Measurements from ENCODE around the gene FAM98B. TPM values are rescaled to one million over a fixed set of nuclear protein-coding genes. Genes with fewer than 3 reads are reported as not detected.

FAM98B gene
- polyA plus RNA-seq, 10 donors: 21.0 to 41.1 (median 33.9) TPM

DNA sequence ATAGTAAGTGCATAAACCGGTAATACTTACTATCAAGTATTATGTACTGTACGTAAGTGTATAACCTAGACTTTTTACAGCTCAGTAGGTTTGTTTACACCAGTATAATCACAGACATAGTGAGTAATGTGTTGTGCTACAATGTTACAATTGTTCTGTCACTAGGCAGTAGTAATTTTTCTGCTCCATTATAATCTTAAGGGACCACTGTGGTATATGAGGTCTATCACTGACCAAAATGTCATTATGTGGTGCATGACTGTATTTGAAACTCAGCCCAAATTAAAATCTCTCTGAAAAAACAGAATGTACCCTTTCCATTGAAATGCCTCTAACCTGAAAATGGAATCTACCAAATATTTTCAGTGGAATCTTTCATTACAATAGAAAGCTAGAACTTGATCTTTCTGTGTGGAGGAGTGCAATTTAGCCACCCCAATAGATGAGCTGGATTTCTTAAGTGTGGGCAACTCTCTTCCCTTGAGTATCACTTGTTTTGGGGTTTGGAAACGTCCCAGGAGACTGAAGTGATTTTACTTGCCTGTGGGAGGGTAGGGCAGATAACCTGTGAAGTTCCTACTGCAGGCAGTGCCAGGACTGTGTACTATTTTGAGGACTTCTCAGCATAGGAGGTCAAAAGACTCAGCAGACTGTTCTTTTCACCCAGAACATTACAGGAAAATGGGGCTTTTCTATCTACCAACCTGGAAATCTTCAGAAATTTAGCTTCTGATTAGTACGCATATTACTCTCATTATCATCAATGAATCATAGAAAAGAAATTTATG lies 50.9 kb downstream of the FAM98B start:
- no peak for DNase-seq

DNA sequence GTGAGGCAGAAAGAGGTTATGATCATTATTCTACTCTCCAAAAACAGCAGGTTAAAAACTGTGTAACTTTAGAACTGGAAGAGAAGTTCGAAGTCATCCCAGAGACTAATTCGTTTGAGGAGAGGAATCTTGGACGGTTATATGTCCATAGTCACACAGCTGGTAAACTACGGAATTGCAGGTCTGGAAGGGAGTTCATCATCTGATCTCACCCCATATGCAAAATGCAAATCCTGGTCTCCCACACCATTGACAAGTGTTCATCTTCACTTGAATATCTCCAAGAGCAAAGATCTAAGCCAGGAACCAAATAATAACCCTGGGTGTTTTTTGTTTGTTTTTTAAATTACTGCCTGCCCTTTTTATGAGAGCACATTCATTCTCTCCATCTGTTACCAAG lies 53.1 kb downstream of the FAM98B start:
- DNase-seq: no peak

DNA sequence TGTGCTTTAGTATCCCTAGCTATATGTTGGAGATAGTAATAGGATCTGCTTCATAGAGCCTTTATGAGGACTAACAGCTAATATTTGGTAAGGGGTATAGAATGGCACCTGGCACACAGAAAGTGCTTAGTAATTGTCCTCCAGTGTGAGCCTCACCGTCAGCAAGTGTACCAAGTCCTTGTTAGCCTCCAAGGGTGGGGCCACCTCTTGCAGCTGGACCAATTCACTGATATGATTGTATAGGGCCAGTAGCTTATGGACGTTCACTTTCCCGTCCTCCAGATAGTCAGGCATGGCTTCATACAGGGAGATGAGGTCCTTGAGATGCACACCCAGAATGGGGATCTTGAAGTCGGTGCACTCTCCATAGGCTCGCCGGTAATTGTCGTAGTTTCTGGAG lies 53.6 kb downstream of the FAM98B start:
- no peak for DNase-seq

DNA sequence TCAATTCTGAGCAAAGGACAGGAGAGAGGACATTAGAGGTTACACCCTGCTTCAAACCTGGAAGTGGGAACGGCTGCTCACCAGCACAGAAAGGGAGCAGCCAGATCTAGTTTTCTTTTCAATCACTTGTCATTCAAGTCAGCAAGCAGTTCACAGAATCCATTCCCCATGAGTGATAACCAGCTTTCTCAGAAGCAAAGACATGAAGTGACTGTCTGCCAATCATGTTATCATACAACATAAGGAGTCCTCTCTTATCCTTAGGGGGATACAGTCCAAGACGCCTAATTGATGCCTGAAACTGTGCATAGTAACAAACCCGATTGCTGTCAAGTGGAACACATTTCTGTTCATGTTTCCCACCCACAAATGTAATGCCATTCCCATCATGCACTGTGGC lies 54.7 kb downstream of the FAM98B start:
- no peak for DNase-seq

DNA sequence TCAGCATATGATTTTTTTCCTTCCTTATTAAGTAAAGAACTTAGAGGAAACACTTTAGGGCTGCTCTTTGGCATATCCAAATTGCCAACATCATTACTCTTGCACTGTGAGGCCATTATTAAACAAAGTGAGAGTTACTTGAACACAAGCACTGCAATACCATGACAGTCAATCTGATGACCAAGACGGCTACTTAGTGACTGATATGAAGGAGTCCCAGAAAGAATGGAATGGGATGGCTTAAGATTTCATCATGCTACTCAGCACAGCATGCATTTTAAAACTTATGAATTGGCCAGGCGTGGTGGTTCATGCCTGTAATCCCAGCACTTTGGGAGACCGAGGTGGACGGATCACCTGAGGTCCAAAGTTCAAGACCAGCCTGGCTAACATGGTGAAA lies 55.2 kb downstream of the FAM98B start:
- no peak for DNase-seq

DNA sequence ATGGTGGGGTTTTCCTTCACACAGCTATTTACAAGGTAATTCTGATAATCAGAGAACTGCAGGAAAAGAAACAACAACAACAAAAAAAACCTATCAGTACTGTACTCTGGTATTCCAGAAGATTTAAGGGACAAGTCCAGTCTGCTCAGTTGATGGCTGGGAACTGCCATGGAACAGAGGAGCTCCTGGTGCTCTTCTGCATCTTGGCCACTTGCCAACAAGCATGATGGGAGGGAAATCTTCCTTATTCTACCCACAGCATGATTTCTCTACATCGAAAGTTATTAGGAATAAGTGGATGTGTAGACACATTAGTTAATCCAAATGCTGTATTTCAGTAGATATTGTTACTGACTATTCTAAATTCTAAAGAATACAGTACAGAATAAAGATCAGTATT lies 59.0 kb downstream of the FAM98B start:
- no peak for DNase-seq

DNA sequence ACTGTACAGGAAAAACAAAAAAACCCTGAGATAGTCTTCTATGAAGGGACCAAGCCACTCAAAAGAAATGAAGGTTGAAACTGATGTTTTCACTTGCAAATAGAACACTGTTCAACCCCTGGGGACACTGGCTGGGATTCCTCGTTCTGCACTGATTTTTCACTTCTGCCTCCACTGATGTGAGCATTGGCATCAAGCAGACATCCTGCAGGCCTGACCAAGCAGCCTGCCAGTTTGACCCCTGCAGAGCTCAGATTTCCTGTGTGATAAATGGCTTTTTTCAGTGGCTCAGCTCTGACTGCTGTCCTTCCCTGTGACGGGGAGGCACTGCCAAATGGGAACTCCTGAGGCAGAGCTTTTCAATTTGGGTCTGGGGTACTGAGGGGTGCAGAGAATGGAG lies 60.7 kb downstream of the FAM98B start:
- DNase-seq: no peak

DNA sequence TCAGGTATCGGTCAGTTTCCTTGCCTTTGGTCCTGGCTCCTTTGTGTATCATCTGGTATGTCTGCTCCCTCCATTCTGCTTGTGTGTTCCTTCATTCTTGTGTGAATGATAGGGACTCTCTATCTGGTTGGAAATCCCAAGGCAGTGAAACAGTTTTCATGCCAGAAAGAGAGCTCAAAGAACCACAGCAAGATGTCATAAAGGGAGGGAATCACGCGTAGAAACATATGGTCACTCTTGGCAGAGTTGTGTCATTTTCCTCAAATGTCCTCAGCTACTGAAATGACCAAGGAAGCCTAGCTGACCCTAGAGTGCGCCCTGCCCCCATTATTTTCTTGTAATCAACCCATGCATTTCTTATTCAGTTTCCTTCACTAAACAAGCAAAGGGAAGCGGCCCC lies 62.7 kb downstream of the FAM98B start:
- DNase-seq: no peak

DNA sequence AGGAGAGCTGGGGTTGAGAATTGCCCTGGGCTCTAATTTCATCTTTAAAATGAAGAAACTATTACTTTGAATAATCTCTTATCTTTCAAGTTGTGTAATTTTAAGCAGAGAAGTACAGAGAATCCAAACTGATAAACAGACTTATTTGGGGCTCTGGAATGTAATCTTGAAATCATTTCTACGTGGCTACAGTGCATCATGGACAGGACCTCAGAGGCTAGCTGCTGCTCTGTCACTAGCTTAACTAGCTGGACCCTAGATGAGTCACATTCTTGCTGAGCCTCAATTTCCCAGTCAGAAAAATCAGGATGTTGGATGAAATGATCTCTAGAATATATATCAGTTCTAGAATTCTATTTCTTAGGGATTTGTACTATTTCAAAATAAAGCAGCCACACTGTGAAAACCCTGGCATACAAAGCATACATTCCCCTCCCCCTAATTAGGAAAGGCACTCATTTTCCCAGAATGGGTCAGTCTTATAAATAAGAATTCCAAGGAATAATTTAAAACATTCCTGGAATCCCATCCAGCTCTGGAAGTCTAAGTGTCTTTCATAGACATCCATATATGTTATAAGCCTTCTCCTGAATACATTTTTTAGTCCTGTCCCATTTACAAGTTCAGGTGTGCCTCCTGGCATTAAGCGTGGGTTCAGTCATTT lies 63.5 kb downstream of the FAM98B start:
- no peak for DNase-seq

DNA sequence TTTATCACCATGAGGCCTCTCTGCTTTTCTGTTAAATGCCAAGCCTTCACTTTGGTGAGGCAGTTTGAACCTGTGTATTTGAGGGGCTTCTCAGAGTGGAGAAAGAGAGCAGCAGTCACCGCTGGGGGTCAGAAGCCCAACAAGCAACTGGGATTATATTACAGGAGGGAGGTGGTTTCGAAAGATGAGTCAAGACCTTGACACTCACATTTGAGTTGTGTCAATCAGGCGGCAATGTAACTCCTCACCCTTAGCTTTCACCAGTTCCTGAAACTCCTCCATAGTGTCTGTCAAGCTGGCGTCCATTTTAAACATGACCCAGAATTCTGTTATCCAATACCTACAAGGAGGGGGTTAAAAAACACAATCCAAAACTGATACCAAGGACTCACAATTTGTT lies 64.2 kb downstream of the FAM98B start:
- DNase-seq: no peak

DNA sequence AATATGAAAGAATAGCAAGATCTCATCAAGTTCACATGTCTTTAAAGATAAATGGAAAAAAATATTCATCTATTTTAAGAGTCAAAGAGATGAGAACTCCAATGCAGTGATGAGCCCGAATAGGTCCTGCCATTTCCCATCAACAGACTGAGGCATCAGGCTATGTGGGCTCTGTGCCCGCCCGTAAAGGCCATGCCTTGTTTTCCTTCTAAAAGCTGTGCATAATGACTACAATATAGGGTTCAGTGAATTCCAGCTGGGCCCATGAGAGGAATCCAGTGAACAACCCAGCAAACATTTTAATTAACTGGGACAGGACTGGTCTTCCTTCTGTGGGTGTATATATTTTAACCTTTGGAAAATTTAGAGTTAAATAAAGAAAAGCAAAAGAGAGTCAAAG lies 66.1 kb downstream of the FAM98B start:
- DNase-seq: no peak

DNA sequence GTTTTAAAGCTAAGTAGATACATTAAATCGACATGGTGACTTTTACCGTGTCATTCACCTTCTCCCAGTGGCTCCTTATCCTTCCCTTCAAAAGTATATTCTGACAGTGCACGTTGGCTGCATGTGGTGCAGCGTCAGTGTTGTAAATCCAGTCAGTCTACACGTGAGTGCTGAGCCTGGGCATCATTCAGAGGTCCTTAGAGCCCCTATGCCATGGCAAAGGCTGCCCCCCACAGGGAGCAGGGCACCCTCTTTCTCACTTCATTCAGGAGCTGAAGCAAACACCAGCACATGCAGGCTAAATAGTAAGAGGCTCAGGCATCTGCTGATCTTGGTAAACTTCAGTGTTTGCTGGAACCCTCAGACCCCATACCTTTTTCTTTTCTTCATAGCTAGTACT lies 67.4 kb downstream of the FAM98B start:
- no peak for DNase-seq

DNA sequence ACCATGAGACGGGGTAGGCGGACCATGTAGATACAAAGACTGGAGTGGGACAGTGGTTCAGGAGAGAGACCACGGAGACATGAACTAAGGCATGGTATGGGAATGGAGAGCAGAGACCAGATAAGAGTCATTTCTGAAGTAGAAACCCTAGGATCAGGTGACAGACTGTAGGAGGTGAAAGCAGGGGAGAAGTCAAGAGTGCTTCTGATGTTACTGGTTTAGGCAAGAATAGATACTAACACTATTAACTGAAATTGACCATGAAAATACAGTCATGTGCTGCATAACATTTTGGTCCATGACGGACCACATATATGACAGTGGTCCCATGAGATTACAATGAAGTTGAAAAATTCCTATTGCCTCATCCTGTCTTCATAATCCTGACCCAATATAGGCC lies 69.0 kb downstream of the FAM98B start:
- no peak for DNase-seq

DNA sequence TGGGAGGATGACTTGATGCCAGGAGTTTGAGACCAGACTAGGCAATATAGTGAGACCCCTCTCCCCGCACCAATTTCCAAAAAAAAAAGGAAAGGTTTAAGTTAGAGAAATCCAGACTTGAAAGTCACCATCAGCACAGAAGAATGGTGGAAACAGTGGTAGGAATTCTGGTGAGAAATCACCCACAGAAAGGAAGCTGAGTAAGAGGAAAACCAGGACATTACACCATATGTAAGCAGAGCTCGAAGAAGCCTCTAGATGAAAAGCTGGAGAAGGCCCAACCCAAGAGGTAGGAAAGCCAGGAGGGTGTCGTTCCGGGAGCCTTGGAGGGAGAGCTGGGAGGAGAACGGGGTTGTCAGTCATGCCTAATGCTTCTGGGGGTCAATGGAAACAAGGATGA lies 70.2 kb downstream of the FAM98B start:
- DNase-seq: no peak

DNA sequence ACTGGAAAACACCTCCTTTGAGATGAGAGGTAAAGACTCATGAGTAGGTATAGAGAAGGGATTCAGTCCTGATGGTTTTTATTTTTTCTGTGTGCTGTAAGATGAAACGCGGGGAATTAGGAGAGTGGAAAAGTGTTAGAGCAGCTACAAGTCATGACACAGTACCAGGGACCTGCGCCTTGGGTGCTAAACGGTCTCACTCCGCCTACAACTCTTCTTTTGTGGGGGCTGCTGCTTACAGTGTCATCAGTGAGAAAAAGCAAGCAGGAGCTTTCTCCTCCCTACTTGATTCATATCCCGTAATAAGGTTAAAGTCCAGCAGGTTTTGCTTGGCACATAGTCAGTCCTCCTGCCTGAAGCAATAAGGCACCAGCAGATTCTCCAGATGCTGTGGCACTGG lies 71.6 kb downstream of the FAM98B start:
- no peak for DNase-seq

DNA sequence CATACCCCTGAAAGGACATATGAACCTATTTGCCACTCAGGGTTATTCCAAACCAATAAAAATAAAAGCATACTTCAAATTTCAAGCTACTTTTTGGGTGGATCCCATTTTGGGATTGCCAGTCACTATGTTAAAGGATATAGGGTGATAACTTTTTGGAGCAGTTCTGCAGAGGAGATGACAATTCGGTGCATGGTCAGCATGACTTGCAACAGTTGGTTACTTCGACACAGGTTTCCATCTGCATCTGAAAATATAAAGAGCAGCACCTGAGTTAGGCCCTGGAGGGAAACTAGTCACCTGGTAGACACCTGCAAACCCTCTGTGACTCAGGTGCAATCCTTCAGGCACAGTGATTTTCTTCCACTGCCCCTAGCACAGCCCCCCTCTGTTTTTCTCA lies 72.2 kb downstream of the FAM98B start:
- no peak for DNase-seq

DNA sequence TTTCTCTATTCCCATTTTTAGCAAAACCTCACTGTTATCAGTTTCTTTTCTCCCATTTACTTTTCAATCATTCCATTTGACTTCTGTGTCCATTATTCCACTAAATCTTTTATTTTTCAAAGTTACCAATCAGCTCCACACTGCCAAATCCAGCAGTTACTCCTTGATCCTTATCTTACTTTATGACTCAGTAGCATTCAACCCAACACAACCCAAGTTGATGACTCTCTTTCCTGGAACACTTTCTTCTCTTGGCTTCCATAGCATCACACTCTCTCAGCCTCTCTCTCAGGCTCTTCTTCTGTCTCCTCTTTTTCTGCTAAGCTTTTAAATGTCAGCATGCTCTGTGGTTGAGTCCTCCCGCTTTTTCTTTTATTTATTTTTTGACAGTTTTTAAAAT lies 74.4 kb downstream of the FAM98B start:
- peak in 1 of 3 donors; percentile 28 for DNase-seq

DNA sequence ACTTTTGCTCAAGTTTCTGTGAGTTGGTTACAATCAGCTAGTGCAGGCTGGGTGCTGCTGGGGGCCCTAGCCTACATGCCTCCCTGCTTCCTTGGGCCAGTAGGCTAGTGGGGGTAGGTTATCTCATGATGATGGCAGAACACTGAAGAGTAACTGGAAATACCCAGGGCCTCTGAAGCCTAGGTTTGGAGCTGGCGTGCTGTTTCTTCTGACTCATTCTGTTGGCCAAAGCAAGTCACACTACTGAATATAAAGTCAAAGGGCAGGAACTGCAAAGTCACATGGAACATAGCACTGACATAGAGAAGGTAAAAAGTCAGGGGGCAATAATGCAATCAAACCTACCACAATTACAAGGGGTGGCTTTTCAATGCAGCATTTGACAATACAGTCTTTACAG lies 76.2 kb downstream of the FAM98B start:
- no peak for DNase-seq

DNA sequence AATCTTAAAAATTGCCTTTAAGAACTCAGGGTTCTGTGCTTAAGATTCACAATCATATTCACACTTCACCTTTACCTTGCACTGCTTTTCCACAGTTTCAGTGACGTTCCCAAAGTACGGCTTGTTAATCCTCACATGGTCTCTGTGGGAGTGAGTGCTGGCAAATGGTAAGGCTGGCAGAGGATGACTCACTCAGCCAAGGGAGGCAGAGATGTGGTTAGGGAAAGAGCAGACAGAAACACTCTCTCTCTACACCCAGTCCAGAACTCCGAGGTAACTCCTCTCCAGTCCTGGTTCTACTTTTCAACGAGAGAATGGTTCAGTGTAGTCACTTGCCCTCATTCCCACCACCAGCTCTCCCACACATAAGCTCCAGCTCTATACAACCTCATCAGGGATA lies 77.6 kb downstream of the FAM98B start:
- no peak for DNase-seq

DNA sequence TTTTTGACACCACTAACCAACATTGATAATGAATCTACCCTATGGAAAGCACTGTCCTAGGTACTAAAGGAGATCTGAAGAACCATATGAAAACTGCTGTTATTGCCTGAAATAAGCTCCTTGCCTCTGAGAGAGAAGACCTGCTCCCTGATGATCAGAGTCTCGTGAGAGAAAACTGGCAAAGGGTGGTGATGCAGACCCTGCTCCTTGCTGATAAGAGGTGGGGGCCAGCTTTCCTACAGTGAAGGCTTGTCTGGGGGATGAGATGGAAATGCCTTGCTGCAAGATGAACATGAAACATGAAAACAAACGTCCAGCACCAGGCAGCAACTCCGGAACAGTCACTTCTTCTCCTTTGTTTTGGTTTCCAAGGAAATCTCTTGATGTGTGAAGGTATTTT lies 78.8 kb downstream of the FAM98B start:
- no peak for DNase-seq

DNA sequence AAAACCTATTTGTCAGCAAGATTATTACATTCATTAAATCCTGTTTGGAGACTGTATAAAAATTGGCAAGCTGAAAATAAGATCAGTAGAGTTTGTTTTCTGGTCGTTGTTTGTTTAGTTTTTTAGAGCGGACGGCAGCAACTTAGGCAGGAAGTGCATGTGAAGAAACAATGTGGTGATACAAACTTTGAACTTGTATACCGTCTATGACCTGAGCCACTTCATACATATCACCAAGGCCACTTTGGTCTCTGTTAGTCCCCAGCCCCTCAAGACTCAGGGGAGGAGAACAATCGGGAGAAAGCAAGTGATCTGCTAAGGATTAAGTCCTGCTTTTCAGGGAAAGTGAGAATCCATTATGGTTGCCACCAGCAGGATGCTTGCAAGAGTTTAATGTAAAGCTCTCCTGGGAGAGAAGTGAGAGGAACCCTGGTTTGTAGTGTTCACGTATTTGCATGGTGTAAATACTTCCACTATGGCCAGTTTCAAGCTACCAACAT lies 79.5 kb downstream of the FAM98B start:
- no peak for DNase-seq

DNA sequence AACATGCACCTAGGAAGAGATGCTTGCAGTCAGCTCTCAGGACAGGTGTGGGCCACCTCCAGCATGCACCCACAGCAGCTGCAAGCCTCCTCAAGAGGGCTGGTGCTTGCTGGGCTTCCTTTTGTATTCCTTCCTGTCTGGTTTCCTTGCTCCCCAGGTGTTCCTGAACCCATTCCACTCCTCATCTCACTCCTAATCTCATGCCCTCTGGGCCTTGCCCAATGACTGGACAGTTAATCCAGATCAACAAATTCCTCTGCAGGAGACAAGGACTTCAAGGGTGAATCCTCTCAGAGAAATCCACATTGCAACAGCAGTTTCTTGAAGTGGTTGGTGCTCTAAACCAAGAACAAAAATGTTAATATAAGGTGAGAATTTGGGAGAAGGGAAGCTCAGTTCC lies 80.0 kb downstream of the FAM98B start:
- no peak for DNase-seq

DNA sequence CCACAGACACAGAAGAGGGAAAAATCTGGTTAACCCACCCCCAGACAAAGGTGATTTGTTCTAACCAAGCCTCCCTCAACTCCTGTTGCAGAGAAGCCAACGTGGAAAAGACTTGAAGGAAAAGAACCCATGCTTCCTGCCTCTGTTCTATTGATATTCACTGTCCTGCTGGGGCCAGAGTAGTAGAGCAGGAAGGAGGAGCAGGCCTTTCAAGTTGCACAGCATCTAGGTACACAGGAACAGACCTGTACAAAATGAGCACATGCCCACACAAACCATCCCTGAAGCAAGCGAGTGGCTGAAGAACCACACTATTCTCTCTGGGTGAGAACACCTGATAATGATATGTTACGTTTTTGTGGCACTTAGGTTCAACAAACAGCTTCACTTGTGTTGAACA lies 80.8 kb downstream of the FAM98B start:
- DNase-seq: no peak

All from muscle of back (tissue), 11 donors.